Neural cell (in vitro differentiated cells): ENCODE measurements around the gene ADCY5. TPM values are rescaled to one million over a fixed set of nuclear protein-coding genes. Genes with fewer than 3 reads are reported as not detected.

Experiments used
- H2AFZ ChIP-seq: fragments of 200-600, 300-800 bp; sonication (generic), shearing (Covaris generic); 2 replicates; pipeline ENCODE4 v1.6.0; 2014; ENCODE audit warnings: low read depth, mild to moderate bottlenecking, antibody characterized with exemption, low read length, moderate library complexity
- H3F3A ChIP-seq: fragments of 200-600 bp; shearing (Covaris generic); 2 replicates; pipeline ENCODE4 v1.6.1; 2016; ENCODE audit warnings: mild to moderate bottlenecking, moderate library complexity, mixed read lengths, antibody characterized with exemption, low read length; ENCODE audit not compliant: insufficient read depth, poor library complexity, severe bottlenecking
- H3K27ac ChIP-seq: fragments of 200-600, 300-800 bp; sonication (generic), shearing (Covaris generic); 2 replicates; pipeline ENCODE4 v1.5.1; 2014; ENCODE audit warnings: mild to moderate bottlenecking, low read length, moderate library complexity
- H3K27me3 ChIP-seq: fragments of 300-800, 200-600 bp; sonication (generic), shearing (Covaris generic); 2 replicates; pipeline ENCODE4 v1.6.0; 2014; ENCODE audit warnings: mild to moderate bottlenecking, low read depth, low read length, moderate library complexity; ENCODE audit not compliant: insufficient read depth
- H3K36me3 ChIP-seq: fragments of 300-800, 200-600 bp; sonication (generic), shearing (Covaris generic); 2 replicates; pipeline ENCODE4 v1.5.1; 2014; ENCODE audit warnings: mild to moderate bottlenecking, antibody characterized with exemption, low read length, moderate library complexity; ENCODE audit not compliant: insufficient read depth
- H3K4me2 ChIP-seq: fragments of 300-800, 200-600 bp; sonication (generic), shearing (Covaris generic); 2 replicates; pipeline ENCODE4 v1.6.0; 2014; ENCODE audit warnings: mild to moderate bottlenecking, low read length
- H3K4me3 ChIP-seq: fragments of 300-800, 200-600 bp; sonication (generic), shearing (Covaris generic); 2 replicates; pipeline ENCODE4 v1.5.1; 2014; ENCODE audit warnings: mild to moderate bottlenecking, low read length, moderate library complexity
- H3K79me2 ChIP-seq: fragments of 200-600 bp; shearing (Covaris generic); replicated peaks from 2 replicates; pipeline ENCODE4 v1.6.0; 2014; ENCODE audit warnings: mild to moderate bottlenecking, low read length, moderate library complexity; ENCODE audit not compliant: insufficient read depth
- H3K9ac ChIP-seq: fragments of 300-800, 200-600 bp; sonication (generic), shearing (Covaris generic); 2 replicates; pipeline ENCODE4 v1.6.1; 2016; ENCODE audit warnings: mild to moderate bottlenecking, low read length, mixed read lengths
- H3K9me2 ChIP-seq: fragments of 200-600 bp; shearing (Covaris generic); 2 replicates; pipeline ENCODE4 v1.6.1; 2016; ENCODE audit warnings: mild to moderate bottlenecking, low read length, mixed read lengths; ENCODE audit not compliant: insufficient read depth
- H3K9me3 ChIP-seq: fragments of 200-600, 300-800 bp; sonication (generic), shearing (Covaris generic); 2 replicates; pipeline ENCODE4 v1.6.1; 2016; ENCODE audit warnings: mild to moderate bottlenecking, mixed run types, low read length, moderate library complexity, mixed read lengths
- H4K20me1 ChIP-seq: fragments of 200-600 bp; shearing (Covaris generic); 2 replicates; pipeline ENCODE4 v1.6.1; 2016; ENCODE audit warnings: mild to moderate bottlenecking, mixed run types; ENCODE audit not compliant: insufficient read depth
- CTCF ChIP-seq: fragments of 450-650 bp; IDR thresholded peaks from 2 replicates; pipeline ENCODE4 v1.5.1; 2014; ENCODE audit warnings: antibody characterized with exemption, mild to moderate bottlenecking, moderate library complexity; ENCODE audit not compliant: poor library complexity, severe bottlenecking
- EP300 ChIP-seq: fragments of 450-650 bp; conservative IDR thresholded peaks from 2 replicates; pipeline ENCODE4 v1.6.1; 2014; ENCODE audit warnings: antibody characterized with exemption, mild to moderate bottlenecking, moderate library complexity; ENCODE audit not compliant: poor library complexity, severe bottlenecking
- EZH2 ChIP-seq: fragments of 200-600, 300-800 bp; shearing (Covaris generic), sonication (generic); IDR thresholded peaks from 2 replicates; pipeline ENCODE4 v1.6.1; 2014; ENCODE audit warnings: antibody characterized with exemption, low read length, borderline replicate concordance, mild to moderate bottlenecking; ENCODE audit not compliant: insufficient read depth, poor library complexity, severe bottlenecking
- POLR2AphosphoS5 ChIP-seq: IDR thresholded peaks from 2 replicates; pipeline ENCODE4 v1.6.1; 2012
- RAD21 ChIP-seq: fragments of 450-650 bp; conservative IDR thresholded peaks from 2 replicates; pipeline ENCODE4 v1.6.1; 2014; ENCODE audit warnings: antibody characterized with exemption, mild to moderate bottlenecking, moderate library complexity
- REST ChIP-seq: IDR thresholded peaks from 2 replicates; pipeline ENCODE4 v1.6.1; 2012; ENCODE audit warnings: borderline replicate concordance
- TAF1 ChIP-seq: IDR thresholded peaks from 2 replicates; pipeline ENCODE4 v1.6.1; 2012; ENCODE audit warnings: low read depth
- polyA plus RNA-seq: library from polyadenylated mRNA; depleted of rRNA; stranded (reverse); fragments of >200 nt; gene quantifications from 2 replicates; pipeline ENCODE4 v1.2.3, GENCODE V29; 2014

ADCY5 gene
- polyA plus RNA-seq, 1 donor from 2014 or later = 7.7 TPM

GRCh38 chr3:123350971-123351370 lies 97.9 kb downstream of the ADCY5 start:
- H4K20me1 ChIP-seq = no peaks in the 10 kb centered on the region
- TF ChIP-seq EZH2 (no peak), REST (no peak), RAD21 (no peak)
- H3K9me3 ChIP-seq = no peaks in the 10 kb centered on the region
- no peaks in the 10 kb centered on the region for H3F3A ChIP-seq
- H3K4me3 ChIP-seq = no peak overlapping the region
- no peak overlapping the region for H3K4me2 ChIP-seq
- H3K79me2 ChIP-seq = no peaks in the 10 kb centered on the region
- no peak overlapping the region for H2AFZ ChIP-seq
- H3K9ac ChIP-seq = no peak overlapping the region
- H3K27ac ChIP-seq = no peak overlapping the region
- H3K36me3 ChIP-seq = no peaks in the 10 kb centered on the region
- H3K27me3 ChIP-seq = no peaks in the 10 kb centered on the region
- H3K9me2 ChIP-seq = no peaks in the 10 kb centered on the region

GRCh38 chr3:123349566-123350435 lies 99.1 kb downstream of the ADCY5 start:
- H3K9me2 ChIP-seq = no peaks in the 10 kb centered on the region
- H3F3A ChIP-seq = no peaks in the 10 kb centered on the region
- H3K9me3 ChIP-seq = no peaks in the 10 kb centered on the region
- TF ChIP-seq TAF1 (no peak), RAD21 (no peak), CTCF (no peak), REST (no peak), EZH2 (no peak), EP300 (no peak), POLR2AphosphoS5 (no peak)
- H3K79me2 ChIP-seq = no peaks in the 10 kb centered on the region
- no peak overlapping the region for H3K4me2 ChIP-seq
- no peak overlapping the region for H3K9ac ChIP-seq
- H2AFZ ChIP-seq = no peak overlapping the region
- no peaks in the 10 kb centered on the region for H3K36me3 ChIP-seq
- no peak overlapping the region for H3K27ac ChIP-seq
- no peaks in the 10 kb centered on the region for H3K27me3 ChIP-seq
- H4K20me1 ChIP-seq = no peaks in the 10 kb centered on the region
- H3K4me3 ChIP-seq = no peak overlapping the region
